HG02623 (cell line): Measurements from ENCODE around the gene ARHGAP28.
"Not testable (repeated sequence)": the region's sequence is repeated elsewhere in the genome, so short reads cannot be mapped to it uniquely, and the experiment has no call there.

ENCODE experiments used
- ATAC-seq: cut with Tn5 transposase; IDR thresholded peaks from one replicate; pipeline ENCODE4 v1.9.1; 2021; ENCODE audit warnings: moderate library complexity; ENCODE audit not compliant: unreplicated experiment

ARHGAP28 gene

DNA sequence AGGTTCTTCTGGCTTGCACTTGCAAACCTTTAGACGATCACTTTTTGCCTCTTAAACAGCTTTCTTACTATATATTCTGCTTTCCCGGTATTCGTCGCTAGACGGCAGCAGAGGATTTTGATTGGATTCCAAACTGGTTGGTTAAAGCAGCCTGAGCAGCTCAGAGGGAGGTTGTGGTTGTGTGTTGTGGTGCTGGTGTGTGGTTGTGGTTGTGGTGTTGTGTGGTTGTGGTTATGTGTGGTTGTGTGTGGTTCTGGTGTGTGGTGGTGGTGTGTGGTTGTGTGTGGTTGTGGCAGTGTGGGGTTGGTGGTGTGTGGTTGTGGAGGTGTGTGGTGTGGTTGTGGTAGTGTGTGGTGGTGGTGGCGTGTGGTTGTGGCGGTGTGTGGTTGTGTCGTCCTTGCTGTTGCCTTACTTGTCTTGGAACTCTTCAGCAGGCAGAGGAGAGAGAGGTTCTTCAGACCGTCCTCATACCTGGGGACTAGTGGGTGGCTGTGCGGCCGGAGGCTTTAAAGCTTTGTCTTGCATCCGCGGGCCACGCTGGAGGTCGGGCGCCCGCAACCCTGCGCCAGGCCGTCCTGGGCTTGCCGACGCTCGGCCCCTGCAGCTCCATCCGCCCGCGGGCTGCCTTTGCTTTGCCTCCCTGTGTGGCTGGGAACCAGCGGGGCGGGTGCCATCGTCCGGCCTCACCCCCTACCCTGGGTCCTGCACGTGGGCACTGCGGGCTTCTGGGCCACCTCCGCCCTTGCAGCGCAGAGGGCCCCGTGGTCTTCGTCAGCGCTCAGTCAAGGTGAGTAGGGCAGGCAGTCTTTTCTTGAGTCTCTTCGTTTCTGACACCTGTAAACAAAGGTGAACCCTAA is 190.8 kb downstream of the ARHGAP28 start:
- no peak for ATAC-seq

DNA sequence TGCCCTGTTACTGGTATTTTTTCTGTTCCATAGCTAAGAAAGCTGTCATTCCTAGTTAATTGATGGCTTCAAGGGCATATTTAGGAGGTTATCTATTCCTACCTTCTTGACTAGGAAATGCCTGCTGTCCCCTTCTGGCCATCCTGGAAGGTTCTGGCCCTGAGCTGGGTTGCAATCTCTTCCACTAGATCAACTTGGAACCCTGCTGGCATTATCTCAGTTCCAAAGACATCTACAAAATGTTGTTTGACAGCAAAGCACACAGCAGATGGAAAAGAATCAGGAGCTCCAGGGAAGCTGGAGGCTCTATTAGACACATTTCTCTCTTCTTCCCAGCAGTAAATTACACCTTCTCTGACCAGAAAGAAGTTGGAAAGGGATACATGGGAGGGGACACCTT is 192.1 kb downstream of the ARHGAP28 start:
- no peak for ATAC-seq

DNA sequence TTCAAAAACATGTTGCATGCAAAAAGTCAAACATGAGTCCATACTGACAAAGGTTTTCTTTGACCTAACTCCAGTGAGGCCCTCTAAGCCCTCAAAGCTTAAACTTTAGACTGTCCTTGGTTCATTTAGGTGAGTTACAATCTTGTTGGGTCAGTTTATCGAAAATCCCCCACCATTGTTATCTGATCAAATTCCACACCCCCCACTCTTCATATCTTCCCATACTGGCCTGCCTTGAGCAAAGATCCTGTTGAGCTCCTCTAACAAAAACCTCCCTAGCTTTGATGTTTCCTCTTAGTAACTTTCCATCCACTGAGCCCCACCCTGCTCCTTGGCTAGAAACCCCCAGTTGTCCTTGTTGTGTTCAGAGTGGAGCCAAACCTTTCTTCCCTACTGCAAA is 193.7 kb downstream of the ARHGAP28 start:
- no peak for ATAC-seq

DNA sequence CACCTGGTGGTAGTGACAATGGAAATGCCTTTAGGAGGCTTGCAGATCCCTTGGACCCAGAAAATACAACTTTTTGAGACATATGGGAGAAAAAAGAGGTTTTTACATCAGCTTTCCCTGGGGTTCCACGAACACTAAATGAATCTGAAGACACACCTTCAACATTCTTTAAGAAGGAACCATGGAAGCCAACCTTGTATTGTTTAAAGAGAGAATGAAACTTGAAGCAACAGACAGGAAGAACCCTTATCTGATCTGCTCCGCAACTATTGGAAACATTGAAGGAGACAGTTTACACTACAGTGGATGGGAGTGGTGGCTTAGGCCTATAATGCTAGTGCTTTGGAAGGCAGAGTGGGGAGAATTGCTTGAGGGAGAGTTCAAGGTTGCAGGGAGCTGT is 197.6 kb downstream of the ARHGAP28 start:
- ATAC-seq = no peak

DNA sequence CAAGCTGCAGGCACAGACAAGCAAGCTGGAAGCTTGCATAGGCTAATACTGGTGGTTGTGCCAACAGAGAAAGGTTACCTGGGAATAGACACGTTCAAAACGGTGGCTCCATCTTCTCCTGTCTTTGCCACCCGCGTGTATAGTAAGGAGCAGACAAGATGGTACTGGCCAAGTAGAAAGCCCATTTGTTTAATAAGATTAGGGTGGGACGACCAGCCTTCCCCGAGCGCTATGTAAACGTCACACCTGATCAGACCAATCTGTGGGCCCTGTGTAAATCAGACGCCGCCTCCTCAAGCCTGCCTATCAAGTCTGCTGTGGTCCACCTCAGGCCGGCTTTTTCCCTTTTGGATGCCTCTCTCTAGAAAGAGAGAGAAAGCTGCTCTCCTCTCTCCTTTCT is 198.8 kb downstream of the ARHGAP28 start:
- ATAC-seq = no peak

DNA sequence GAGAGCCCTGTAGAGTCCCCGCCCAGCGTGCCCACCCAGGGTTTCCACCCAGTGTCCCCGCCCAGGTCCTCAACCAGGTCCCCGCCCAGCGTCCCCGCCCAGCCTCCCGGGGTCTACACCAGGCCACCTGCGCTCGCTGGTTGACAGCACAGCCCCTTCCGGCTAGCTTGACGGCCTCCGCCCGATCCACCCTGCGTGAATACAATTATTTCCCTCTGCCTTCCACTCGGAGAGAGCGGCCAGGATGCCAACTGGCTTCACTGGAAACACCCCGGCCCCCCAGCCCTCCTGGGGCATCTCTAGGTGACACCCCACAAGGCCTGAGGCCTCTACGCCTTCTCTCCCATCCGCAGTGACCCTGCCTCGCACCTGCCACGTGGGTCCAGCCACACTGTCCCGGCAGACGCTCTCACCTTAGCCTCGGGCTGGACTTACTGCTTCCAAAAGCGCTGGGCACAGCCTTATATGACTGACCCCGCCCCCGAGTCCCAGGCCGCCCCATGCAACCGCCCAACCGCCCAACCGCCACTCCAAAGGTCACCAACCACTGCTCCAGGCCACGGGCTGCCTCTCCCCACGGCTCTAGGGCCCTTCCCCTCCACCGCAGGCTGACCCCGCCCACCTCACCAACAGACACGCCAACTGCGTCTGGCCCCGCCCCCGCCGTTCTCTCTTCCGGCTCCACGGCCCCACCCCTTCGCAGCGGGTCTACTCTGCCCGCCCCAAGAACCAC is 200.0 kb downstream of the ARHGAP28 start:
- ATAC-seq = no peak

DNA sequence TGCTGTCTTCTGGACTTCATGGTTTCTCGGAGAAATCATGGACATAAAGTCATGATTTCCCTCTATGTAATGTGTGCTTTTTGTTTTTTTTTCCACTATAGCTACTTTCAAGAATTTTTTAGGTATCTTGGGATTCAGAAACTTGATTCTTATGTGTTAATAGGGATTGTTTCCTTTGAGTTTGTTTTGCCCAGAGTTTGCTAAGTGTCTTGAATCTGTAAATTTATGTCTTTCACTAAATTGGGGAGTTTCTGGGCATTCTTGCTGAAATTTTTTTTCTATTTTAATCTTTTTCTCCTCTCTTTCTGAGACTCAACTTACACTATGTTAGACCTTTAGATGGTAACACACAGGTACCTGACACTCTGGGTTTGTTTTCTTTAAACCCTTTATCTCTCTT is 205.3 kb downstream of the ARHGAP28 start:
- ATAC-seq = no peak

DNA sequence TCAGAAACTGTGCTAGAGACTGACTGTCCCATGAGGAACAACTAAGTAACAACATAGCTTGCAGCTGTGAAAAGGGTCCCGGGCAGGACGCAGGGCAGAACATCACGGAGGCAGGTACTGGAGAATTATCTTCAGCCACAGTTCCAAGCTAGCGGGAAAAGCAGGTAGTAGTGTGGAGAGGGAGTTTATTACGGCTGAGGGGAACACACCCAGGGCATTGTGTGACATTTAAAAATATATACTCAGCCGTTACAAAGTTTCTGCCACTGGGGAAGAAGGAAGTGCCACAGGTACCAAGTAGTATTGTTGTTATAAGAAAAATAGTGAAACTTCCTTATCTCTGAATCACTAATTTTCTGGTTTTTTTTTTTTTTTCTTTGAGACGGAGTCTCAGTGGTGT is 208.5 kb downstream of the ARHGAP28 start:
- no peak for ATAC-seq

DNA sequence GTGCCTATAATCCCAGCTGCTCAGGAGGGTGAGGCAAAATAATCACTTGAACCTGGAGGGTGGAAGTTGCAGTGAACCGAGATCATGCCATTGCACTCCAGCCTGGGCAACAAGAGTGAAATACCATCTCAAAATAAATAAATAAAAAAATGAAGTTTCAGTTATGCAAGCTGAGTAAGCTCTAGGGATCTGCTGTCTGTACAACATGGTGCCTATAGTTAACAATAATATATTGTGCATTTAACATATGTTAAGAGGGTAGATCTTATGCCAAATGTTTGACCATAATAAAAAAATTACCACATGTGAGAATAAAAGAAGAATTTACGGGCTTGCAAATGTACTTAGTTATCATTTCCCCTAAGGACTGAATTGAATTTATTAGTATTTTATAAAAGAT is 208.9 kb downstream of the ARHGAP28 start:
- not testable (repeated sequence) for ATAC-seq

DNA sequence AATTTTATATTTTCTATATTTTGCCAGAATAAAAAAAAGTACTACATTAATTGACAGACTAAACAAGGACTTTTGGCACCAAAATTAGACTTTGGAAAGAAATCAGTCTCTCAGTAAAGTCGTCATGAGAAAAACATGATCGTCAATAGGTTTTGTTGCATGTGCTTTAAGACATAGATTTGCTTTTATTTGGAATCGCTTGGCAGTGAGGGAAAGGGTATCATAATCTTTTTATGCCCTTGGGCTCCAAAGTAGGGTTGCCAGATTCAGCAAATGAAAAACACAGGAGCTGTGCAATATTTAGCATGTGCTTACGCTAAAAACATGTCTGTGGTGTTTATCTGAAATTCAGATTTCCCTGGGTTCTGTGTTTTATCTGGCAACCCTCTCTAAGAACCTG is 210.5 kb downstream of the ARHGAP28 start:
- ATAC-seq = no peak

DNA sequence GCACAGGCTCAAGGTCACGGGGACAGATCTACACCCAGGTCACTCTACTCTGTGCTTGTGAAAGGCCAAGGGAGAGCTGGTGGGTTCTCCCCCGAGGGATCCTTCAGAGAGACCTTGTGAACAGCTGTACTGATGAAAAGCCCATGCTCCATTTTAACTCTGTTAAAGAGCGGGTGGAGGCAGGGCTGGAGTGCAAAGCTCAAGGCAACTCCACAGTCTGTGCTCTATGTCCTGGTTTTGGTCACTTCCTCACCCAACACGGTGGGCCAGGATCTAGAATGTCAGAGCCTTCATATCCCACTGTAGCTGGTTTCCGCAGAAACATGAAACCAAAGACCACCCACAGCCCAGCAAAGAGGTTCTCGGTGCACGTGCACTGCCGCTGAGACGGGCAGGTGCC is 210.9 kb downstream of the ARHGAP28 start:
- no peak for ATAC-seq

DNA sequence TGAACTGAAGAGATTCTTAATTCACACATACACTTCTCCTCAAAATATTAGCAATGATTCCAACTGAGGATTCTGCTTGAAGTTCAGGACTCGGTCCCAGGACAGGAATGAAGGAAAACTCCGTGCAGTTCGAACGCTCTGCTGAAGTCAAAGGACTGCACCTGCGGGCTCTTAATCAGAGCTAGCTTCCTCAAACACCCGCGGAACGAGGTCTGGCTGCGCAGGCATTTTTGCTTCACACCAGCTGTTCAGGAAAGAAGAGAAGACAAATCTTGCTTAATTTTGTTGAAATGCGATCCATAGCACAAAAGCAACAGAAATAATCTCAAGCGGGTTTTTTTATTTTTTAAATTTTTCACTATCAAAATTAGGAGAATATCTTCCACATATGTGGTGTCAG is 212.5 kb downstream of the ARHGAP28 start:
- ATAC-seq = no peak

DNA sequence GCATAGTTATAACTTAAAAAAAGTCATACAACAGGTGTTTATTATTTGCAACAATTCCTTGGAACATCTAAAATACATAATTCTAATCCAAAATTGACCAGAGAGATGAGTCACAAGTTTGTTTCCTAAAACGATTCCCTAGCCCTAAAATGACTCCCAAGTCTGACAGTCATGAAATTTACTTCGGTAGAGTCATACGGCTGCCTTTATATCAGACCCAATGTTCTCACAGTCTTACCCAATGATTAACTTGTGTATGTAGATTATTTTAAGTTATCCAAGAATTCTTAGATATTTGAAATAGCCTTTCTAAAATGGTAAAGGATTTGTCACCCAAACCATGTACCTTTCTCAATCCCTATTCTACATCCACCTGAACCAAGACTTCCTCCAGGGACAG is 213.2 kb downstream of the ARHGAP28 start:
- ATAC-seq = no peak

DNA sequence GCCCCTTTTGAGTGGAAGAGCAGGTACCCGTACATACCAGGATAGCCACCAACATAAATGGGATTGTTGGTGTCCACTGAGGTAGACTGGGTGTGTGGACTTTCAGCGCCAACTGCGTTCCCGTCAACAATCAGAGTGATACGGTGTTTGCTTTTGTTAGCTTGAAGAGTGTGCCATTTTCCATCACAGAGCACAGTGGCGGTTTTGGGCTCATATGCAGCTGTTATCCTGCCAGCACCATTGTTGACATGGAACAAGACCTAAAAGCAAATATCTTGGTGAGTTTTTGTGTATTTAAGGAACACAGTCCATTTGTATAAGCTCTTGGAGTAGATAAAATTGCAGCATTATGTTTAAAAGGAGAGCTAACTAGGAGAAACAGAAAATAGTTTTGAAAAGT is 213.6 kb downstream of the ARHGAP28 start:
- no peak for ATAC-seq

DNA sequence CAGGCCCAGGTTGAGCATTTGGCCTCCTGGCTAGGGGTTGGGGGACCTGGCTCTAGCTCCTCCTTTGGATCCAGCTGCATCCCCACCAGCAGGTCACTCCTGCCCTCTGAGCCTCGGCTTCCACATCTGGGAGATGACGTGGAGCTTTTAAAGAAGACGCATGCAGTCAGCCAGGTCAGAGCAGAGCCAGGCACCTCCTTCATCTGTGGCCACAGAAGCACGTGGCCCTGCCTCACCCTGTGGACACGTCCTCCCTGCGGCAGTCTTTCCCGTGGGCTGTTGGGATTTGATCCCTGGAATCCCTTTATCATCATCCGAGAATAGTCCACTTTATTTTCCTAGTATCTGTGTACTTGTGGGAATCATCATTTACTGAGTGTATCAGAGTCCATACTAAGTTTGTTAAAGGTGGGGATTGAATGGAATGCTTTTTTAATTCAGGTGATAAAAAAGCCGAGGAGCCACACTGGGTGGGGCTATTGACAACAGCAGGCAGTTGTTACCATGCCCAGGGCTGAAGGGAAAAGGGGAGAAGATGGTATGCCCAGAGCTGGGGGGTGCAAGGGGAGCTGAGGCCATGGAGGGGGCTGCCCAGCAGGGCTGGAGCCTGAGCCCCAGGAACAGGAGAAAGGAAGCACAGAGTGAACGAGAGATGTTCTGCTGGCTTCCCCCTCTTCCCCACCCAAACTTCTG is 218.0 kb downstream of the ARHGAP28 start:
- no peak for ATAC-seq

DNA sequence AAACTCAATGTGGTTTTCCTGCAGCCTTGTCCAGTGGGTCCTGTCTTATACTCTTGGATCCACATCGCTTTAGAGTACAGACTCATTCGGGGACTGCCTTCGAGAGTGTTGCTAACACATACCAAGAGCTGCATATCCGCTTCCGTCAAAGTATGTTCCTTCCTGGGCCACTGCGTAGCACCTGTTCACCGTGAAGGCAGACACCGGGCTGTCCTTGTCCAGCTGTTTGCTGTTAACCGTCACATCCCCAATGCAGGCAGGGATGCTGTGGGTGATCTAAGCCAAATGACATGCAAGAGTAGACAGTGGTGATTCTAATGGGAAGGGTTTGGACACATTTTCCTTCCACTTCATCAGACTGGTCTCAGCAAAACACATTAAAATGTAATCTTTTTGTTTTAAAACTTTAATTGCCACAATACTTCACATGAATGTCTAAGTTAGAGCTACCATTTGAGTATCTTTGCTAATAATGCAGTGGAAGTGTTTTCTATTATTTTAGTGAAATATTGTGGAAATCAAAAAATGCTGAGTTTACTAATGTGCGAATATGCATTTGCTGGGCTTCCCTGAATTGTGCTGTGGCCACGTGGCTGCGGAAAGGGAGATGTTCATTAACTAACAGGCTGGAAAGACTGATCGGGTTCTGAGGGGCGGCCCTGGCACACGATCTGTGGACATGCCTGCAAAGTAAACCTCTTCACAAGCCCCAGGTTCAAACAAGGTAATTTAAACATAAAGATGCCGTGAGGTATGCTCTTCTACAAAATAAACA is 219.0 kb downstream of the ARHGAP28 start:
- no peak for ATAC-seq

DNA sequence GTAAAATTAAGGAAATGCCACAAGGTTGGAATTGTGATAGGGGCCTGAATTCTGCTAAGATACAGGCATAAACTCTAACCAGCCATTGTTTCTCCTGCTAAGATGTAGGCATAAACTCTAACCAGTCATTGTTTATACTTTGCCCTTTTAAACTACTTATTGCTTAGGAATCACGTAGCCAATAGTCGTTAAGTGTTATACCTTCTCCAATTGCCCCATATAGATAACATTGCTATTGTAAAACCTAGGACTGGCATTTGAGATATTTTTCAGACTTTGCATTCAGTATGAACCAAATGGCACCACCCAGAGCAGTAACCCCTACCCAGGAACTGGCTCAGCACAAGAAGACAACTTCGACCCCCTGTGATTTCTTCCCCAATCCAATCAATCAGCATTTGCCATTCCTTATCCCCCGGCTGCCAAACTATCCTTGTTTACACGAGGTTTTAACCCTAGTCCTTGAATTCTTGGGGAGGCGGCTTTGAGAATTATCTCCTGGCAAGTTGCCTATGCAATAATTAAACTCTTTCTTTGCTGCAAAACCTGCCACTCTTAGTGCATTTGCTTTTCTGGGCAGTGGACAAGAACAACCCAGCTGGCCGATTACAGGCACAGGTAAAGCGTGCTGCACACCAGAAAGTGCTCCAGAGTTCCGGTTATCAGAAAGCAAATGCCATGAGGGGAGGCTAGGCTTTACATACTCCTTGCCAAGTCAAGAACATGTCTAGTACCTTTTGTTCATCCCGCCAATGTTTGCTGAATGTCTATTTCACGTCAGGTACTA is 220.5 kb downstream of the ARHGAP28 start:
- ATAC-seq = no peak

DNA sequence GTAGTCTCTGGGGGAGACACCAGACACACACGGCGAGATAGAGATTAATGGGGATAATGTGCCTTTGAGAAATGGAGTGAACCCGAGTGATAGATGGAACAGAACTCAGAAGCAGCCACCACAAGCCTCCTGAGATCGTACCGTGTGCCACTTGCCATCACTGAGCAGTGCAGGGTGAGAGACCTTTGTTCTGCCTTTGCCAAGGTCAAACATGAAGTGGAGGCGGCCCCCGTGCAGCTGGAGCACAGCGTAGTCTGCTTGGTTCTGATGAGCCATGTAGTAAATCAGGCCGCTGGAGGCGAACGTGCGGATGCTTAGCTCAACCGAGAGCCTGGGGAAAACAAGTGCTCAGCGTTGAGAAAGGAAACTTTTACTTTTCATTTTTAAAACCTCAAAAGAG is 221.1 kb downstream of the ARHGAP28 start:
- ATAC-seq = no peak

DNA sequence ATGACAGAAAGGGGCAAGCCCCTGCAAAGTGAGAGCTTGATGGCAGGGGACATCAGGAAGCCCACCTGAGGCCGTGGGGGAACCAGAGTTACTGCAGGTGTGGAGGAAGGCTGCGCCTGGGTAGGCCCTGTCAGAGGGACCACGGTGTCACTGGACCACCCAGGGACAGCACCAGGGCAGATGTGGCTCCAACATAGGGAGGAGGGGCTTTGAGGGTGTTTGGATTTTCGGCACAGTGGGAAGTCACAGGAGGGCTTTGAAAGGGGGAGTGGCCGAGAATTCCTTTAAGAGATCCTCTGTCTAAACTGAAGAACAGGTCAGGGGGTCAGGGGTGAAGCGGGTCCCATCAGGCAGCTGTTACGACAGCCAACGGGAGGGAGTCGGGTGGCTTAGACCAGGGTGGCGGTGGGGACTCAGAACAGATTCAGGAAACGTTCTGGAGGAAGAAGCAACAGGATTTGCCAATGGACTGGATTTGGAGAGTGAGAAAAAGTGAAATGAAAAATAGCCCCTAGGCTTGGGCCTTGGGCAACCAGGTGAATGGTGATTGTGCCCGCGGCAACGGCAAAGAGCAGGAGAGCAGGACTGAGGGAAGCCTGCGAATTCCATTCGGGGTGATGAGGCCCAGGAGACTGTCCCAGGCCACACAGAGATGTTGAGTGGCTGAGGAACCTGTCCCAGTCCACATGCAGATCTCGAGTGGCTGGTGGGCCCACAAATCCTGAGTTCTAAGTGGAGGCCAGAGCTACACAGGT is 222.0 kb downstream of the ARHGAP28 start:
- no peak for ATAC-seq

DNA sequence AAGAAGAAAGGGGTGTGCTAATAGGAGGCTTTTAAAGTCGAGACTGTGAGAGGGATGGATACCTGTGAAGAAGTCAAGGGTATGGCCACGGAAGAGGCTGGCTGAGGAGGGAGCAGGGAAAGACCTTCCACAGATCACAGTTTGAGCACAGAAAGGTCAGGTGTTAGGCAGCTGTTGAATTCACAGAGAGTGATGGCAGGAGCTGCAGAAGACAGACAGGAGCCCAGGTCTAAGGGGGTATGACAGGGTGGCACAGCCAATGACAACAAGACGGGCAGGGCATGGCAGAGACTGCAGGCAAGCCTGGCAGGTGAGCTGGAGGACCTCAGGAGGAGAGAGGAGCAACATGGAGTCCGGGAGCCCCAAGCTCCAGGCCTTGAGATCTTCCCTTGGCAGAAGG is 225.0 kb downstream of the ARHGAP28 start:
- ATAC-seq = no peak
